Hepatocyte (in vitro differentiated cells): Measurements from ENCODE around the gene SLC13A3.

Source experiments
- EZH2 ChIP-seq: fragments of 200-600 bp; sonication (generic); IDR thresholded peaks from 2 replicates; pipeline ENCODE4 v1.6.1; 2016; ENCODE audit warnings: antibody characterized with exemption, mild to moderate bottlenecking, borderline replicate concordance
- TF ChIP-seq, protein P1 (sequence below): fragments of 200-600 bp; sonication (generic); IDR thresholded peaks from 2 replicates; pipeline ENCODE4 v1.5.1; 2016; ENCODE audit warnings: antibody characterized with exemption, mild to moderate bottlenecking; ENCODE audit not compliant: poor library complexity

DNA sequence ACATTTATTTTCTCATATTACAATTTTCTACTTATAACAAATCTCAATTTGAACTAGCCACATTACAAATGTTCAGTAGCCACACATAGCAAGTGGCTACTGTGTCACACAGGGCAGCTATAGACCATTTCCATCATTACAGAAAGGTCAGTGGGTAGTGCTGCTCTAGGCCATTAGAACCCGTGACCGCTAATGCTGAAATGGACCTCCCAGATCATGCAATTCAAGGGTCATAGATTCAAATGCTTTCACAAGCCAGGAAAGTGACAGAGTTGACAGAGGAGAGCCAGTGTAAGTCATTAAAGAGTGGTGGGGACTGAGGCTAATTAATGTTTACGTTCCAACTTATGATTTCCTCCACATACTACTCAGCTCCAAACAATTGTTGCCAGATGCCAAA lies 97.3 kb downstream of the SLC13A3 start:
- TF ChIP-seq EZH2: no peak
- TF ChIP-seq, protein P1, sequence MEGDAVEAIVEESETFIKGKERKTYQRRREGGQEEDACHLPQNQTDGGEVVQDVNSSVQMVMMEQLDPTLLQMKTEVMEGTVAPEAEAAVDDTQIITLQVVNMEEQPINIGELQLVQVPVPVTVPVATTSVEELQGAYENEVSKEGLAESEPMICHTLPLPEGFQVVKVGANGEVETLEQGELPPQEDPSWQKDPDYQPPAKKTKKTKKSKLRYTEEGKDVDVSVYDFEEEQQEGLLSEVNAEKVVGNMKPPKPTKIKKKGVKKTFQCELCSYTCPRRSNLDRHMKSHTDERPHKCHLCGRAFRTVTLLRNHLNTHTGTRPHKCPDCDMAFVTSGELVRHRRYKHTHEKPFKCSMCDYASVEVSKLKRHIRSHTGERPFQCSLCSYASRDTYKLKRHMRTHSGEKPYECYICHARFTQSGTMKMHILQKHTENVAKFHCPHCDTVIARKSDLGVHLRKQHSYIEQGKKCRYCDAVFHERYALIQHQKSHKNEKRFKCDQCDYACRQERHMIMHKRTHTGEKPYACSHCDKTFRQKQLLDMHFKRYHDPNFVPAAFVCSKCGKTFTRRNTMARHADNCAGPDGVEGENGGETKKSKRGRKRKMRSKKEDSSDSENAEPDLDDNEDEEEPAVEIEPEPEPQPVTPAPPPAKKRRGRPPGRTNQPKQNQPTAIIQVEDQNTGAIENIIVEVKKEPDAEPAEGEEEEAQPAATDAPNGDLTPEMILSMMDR: no peak
